Activated T-cell treated with anti-CD3 and anti-CD28 coated beads, Interleukin-2, amount 50 U/mL, for 48 hours (primary cell): Measurements from ENCODE around the gene SOWAHC.
"Not testable (repeated sequence)": the region's sequence is repeated elsewhere in the genome, so short reads cannot be mapped to it uniquely, and the experiment has no call there.

ENCODE experiments used
- DNase-seq, 2 experiments: peaks; one replicate each; pipeline ENCODE4 v3.0.0-alpha.2; 2020

Gene SOWAHC

DNA sequence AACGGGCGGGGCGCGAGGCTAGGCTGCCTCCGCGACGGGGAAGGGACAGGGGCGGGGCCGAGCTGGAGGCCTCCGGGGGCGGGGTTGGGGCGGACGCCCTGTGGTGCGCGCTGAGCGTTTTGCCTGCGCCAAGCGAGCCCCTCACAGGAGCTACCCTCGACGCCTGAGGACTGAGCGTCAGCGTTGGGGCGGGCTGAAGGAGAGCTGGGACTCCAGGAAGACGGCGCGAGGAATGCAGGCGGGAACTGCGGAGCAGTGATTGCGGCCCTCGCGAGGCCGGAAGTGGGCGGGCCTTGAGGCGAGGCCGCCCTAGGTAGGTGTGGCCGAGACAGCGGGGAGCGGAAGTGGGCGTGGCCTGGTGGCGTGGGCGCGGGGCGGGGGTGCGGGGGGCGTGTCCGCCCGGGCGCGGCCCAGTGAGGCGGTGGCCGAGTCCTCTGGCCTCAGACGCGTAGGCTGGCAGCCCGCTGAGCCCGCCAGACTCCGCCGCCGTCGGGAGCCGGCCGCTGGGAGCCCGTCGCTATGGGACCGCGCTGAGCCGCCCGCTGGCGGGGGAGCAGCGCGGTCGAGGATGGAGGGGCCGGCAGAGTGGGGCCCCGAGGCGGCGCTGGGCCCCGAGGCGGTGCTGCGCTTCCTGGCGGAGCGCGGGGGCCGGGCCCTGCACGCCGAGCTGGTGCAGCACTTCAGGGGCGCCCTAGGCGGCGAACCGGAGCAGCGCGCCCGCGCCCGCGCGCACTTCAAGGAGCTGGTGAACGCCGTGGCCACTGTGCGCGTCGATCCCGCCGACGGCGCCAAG is at the start of gene SOWAHC, which contains the start of gene SEPTIN10:
Gene SOWAHC (plus strand): TSS at position 443 of the 793 bp plus-strand sequence. CDS start 126 bp downstream, at position 569.
Gene SEPTIN10 (minus strand): TSS at position 45 of the 793 bp plus-strand sequence. CDS start 139 bp downstream, outside the sequence.
- peak; percentile 85 to 89 for DNase-seq

GRCh38 chr2:109575373-109575772 is 38.8 kb upstream of the SOWAHC start:
- no peak for DNase-seq

GRCh38 chr2:109577630-109578029 is 36.5 kb upstream of the SOWAHC start:
- DNase-seq: not testable (repeated sequence)

GRCh38 chr2:109582928-109583895 is 31.0 kb upstream of the SOWAHC start:
- DNase-seq: no peak

DNA sequence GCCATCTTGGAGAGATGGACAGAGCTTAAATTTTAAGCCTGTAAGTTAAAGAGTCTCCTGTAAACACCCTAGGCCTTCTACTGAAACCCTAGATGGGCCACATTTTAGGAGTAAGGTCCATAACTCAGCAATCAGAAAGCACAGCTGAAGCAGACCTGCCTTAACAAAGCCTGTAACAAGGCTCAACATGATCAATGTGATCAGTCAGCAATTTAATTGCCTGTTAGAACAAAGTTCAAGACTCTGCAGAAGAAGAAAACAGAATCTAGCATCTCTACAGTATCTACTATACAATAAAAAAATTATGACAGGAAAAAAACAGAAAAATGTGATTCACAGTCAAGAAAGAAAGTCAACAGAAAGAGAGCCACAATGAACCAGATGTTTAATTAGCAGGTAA is 27.5 kb upstream of the SOWAHC start:
- DNase-seq: no peak

GRCh38 chr2:109591206-109591605 is 23.0 kb upstream of the SOWAHC start:
- no peak for DNase-seq

DNA sequence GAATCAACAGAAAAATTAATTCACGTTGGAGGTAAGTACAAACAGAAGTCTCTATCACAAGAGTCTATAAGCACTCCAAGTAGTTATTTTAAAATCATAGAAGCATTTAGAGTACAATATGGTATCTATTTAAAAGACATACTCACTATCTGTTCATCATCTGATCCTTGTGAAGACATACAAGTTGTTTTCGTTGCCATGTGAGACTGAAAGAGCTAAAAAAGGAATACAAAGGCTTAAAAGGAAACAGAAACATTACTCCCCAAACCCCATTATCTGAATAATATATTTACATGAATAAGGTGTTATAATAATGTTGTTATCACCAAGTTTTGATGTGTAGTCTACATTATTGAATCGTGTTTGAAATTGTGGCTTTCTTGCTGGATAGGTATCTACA is 21.3 kb upstream of the SOWAHC start:
- DNase-seq: no peak

- no peak for DNase-seq
Observed at GRCh38 chr2:109594246-109594885, 19.8 kb upstream of the SOWAHC start.

DNA sequence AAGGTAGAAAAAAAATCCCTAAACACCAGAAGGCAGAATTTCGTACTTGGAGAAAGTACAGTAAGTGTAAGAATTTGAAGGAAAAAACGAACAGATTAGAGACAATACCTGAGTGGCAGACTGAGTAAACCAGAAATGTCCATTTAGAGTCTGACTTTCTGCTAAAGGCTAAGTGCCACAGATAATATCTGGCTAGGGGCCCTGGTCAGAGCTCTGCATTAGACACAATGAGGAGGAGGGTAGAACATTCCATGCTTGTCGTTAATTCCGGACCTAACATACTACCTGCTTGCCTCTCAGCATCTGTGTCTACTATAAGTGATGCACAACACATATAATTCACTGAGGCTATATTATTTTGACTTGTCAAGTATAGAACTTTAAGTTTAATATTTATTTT is 18.5 kb upstream of the SOWAHC start:
- DNase-seq: no peak

DNA sequence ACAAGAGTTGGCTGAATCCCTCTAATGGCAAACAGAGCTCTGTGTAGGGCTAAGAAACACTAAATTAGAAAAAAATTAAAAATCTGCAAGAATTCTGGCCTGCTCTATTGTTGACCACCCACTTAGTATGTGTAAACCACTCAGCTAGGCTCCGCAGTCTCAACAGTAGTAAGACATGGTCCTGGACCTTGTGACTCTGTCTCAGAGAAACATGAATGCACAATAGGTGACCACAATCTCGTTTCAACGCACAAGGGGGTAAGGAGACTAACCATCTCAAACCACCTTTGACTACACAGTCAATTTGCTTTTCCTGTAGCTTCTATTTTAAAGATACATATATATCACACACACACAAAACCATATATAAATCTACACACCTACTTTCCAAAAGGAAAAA is 16.9 kb upstream of the SOWAHC start:
- no peak for DNase-seq

- no peak for DNase-seq
Observed at GRCh38 chr2:109601783-109602182, 12.4 kb upstream of the SOWAHC start.

- DNase-seq: no peak
Observed at GRCh38 chr2:109602617-109603188, 11.5 kb upstream of the SOWAHC start.

GRCh38 chr2:109604597-109604996 is 9.6 kb upstream of the SOWAHC start:
- DNase-seq: no peak

GRCh38 chr2:109607766-109608165 is 6.4 kb upstream of the SOWAHC start:
- DNase-seq: no peak

DNA sequence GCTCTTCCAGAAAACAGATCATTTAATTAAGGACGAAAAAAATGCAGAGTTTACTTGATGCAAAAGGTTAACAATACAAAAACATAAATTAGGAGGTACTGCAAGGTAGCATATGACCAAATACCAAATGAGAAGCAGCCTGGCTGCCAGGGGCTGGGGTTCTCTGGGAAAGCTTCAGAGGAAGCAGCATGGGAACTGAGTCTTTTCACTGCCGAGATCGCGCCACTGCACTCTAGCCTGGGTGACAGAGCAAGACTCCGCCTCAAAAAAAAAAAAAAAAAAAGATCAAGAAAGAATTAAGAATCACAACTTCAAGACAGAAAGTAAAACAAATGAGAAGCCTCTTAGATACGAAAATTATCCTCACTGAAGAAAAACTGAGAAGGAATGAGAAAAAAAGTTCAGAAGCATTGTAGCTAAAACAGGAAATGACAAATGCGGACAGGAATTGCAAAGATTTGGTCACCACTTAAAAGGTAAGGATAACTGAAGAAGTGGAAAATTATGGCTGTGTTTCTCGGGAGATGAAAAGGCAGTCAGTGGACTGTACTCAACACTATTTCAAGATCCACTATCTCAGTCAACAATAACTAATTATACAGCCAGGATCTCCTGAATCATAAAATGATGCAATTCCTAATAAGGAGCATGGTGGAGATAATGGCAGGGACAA is 4.7 kb upstream of the SOWAHC start:
- DNase-seq: no peak

GRCh38 chr2:109611467-109612095 is 2.6 kb upstream of the SOWAHC start:
- no peak for DNase-seq

DNA sequence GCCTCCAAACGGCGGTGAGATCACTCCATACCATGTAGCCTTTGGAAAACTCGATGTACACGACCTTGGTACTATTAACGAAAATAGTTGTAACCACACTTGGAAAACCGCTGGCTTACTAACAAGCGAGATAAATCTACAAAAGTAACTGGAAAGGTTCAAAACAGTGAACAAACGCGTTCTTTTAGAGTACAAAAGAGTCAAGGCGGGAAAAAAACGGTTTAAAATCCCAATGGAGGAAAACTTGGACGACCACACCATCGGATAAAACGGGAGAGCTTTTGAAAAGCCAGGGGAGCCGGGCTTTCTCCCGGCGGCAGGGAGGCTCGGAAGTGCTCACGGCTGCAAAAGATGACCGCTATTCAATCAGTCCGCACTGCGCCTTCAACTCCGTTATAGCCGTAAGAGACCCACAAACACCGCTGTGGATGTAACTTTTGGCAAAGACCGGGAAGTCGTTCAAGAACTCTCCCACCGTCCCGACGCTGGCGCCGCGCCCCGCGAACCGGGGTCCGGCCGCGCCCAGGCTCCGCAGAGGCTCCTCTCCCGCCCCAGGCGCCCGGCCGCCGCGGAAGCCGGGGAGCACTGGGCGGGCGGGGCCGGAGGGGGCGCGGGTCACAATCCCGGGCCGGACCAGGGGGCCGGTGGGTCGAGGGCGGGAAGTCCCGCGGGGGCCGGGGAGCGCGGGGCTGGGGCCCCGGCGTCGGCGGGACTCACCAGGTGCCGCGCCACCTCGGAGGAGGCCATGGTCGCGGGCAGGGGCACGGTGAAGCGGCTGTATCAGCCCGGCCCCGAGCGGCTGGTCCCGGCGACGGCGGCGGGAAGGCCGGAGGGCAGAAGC is 863 bp upstream of the SOWAHC start:
- peak; percentile 28 to 37 for DNase-seq

DNA sequence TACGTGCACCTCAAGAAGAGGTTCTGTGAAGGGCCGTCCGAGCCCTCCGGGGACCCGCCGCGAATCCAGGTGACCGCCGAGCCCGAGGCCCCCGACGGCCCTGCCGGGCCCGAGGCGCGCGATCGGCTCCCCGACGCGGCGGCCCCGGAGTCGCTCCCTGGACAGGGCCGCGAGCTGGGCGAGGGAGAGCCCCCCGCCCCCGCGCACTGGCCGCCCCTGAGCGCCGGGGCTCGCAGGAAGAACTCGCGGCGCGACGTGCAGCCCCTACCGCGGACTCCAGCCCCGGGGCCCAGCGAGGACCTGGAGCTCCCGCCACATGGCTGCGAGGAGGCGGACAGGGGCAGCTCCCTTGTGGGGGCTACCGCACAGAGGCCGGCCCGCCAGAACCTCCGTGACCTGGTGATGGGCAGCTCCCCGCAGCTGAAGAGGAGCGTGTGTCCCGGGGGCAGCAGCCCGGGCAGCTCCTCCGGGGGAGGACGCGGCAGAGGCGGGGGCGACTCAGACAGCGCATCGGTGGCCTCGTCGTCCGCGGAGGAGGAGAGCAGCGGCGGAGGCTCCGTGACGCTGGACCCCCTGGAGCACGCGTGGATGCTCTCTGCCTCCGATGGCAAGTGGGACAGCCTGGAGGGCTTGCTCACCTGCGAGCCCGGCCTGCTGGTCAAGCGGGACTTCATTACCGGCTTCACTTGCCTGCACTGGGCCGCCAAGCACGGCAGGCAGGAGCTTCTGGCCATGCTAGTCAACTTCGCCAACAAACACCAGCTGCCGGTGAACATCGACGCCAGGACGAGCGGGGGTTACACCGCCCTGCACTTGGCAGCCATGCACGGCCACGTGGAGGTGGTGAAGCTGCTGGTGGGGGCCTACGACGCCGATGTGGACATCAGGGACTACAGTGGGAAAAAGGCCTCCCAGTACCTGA is 812 bp downstream of the SOWAHC start:
- DNase-seq: peak; percentile 20 to 24

- DNase-seq: no peak
Observed at GRCh38 chr2:109615637-109616144, 1.5 kb downstream of the SOWAHC start.
